Fibroblast of skin of scalp (primary cell): ENCODE measurements around the gene USP20.

Source experiments
- DNase-seq: peaks from one replicate; pipeline ENCODE4 v3.0.0-alpha.2; 2013

USP20 gene

DNA sequence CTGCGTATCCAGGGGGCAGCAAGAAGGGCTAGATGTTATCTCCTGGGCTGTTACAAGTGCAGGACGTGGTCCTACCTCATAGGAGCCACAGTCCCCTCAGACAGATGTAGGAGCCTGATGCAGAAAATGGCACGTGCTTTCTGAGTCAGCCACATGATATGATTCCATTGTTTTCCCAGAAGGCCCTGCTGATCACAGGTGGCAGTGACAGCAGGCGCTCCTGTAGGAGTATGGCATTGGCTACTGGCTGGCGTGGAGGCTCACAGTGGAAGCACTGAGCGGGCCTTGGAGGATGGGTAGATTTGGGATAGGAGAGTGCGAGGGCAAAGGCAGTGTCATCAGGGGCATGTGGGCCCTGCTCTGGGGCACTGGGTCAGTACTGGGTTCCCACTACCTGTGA is 21.9 kb downstream of the USP20 start:
- DNase-seq: no peak

DNA sequence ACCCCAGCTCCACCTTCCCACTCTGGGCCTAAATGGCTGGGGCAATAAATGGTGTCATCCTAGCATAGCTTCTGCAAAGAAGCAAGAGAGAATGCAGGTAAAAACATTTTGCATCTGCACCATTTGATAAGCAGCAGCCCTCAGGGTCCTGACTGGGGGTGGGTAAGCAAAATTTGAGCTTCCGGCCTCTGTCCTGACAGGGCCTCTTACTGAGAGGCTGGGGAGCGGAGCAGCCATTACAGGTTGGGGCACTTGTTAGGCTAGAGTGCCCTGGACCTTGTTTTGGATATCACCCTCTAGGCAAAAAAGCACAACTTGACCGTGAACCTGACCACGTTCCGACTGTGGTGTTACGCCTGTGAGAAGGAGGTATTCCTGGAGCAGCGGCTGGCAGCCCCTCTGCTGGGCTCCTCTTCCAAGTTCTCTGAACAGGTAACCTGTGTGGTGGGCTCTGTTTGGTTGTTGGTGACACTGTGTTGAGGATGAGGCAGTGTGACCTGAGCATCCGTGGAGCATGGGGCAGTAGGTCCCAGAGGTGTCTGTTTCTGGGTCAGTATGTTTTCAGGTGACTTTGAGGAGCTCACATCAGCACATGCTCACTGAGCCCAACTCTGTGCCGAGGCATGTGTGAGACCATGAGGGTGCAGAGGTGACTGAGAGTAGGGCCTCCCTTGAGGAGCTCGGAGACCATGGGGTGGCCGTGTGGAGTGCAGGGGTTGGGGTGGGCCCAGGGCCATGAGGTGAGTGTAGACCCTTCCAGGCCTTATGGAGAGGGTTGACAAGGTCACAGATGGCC is 23.1 kb downstream of the USP20 start:
- no peak for DNase-seq

DNA sequence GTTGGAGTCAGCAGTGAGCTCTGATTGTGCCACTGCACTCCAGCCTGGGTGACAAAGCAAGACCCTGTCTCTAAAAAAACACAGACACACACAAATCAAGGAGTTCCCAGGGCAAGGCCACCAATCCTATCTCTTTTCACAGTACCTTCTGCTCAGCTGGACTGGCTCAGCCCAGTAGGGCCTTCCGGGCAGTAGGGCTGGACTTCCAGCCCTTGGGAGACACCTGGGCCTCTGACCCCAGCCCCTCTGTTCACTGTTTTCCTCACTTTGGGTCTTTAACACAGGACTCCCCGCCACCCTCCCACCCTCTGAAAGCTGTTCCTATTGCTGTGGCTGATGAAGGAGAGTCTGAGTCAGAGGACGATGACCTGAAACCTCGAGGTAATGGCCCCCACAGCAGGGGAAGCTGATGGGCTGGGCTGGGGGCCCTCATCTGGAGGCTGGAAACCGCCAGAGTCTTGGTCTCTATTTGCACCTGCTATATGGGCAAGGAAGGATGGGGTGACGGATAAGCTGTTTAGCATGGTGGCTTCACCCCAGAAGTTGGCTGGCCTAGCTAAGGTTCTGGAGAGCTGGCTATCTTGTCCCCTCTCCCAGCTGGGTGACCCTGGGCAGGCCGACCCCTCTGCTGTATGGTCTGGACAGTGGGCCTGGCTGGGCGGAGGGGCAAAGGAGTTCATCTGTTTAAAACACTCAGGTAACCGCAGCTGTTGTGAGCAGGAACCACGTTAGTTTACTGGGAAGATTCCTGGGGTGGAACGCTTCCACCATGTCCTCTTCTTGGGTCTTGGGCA is 25.6 kb downstream of the USP20 start:
- DNase-seq: no peak

DNA sequence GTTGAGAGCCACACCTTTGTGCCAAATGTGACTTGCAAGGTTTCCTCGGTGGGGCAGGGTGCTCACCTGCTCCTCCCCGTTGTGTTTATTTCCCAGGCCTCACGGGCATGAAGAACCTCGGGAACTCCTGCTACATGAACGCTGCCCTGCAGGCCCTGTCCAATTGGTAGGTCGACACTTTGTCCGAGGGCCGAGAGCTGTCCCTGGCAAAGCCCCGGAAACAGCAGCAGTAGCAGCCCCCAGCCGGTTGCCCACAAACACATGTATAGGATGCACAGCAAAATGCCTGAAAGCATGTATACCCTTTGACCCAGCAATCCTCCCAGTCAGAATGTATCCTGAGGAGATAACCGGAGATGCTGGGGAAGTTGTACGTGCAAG is 26.2 kb downstream of the USP20 start:
- DNase-seq: no peak

DNA sequence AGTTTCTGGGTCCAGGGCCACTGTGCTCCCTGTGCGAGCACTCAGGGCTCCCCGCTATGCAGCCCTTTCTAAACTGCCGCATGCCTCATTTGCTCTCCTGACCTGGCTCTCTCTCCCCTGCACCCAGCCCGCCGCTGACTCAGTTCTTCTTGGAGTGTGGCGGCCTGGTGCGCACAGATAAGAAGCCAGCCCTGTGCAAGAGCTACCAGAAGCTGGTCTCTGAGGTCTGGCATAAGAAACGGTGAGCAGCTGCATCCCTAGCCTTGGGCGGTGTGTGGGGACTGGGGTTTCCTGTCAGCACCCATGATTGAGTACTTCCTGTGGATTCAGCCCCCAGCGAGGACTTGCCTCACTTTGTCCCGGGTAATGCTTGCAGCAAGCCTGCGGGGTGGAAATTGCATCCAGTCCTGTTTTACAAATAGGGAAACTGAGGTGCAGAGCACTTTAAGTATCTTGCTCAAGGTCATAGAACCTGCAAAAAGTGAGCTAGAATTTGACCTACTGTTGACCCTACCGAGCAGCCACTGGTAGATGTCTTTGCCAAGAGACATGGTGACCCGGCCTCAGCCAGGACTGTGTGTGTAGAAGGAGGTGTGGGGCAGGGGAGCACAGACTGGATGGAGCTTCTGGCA is 27.9 kb downstream of the USP20 start:
- DNase-seq: peak; percentile 62

DNA sequence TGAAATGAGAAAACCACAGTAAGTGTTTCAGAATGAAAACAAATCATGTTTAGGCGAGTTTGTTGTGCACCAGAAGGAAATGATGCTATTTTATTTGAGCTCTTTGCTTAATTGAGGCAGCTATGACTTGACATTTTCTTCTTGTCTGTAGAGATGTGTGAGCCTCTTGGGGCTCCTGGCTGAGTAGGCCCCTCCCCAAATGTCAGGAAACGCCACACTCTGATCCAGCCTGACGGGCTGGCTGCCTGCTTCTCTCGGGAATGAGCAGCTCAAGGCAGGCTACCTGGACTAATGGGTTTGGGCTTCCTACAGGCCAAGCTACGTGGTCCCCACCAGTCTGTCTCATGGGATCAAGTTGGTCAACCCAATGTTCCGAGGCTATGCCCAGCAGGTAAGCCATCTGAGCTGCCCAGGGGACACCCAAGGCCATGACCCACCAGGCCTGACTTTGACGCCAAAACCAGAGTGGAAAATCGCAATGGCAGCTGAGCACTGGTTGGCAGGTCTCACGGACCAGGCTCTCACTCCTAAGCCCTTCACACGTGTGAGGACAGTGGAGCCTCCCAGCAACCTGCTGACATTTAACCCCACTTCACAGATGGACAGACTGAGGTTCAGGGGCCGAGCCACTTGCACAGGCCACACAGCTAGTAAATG is 29.9 kb downstream of the USP20 start:
- DNase-seq: no peak

DNA sequence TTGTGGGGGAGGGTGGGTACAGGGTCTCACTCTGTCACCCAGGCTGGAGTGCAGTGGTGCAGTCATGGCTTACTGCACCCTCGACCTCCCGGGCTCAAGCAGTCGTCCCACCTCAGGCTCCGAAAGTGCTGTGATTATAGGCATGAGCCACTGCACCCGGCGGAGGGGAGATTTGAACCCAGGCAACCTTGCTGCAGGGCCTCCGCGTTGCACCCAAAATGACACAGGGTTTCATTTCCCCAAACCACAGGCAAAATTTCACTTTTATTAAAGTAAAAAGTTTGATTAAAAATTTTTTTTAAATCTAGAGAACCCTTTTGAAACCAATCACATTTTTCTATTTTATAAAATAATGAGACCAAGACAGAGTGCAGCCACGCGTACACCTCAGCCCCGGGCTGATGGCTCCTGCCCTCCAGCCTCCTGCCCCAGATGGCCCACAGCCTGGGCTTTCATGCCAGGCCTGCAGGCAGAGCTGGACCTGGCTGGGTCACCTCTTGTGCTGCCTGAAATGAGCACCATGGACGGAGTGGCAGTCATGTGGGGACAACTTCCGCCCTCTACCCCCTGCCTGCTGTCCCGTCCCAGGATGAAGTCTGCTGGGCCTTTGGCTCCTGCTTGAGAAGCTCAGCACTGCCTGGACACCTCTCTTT is 30.5 kb downstream of the USP20 start:
- no peak for DNase-seq

DNA sequence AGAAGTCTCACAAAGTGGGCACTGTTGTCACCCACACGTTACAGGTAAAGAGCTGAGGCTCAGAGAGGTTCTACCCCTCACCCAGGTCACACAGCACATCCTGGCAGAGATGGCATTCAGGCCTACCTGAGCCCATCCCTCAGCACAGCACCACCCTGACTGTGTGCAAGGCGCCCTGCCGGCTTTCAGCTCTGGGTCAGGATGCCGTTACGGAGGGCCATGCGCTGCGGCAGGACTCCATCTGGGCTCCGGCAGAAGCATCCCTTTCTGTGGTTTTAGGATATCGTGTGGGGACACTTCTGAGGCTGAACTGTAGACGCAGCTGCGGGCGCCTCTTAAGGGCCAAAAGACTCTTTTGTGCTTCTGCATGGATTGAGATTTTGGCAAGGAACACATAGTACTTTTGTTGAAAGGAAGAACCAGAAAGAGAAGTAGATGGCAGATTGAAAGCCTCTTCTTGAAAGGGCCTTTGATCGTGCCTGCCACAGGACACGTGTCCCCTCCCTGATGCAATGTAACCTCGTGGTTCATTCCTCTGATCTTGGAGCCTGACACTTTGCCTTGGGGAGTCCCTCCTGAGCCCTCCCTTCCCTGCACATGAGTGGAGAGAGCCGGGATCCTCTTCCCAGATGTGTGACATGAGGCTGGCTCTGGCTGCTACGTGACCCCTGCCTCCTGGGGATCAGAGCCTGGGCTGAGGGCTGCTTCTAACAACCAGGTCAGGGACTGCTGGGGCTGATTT is 31.3 kb downstream of the USP20 start:
- DNase-seq: no peak

DNA sequence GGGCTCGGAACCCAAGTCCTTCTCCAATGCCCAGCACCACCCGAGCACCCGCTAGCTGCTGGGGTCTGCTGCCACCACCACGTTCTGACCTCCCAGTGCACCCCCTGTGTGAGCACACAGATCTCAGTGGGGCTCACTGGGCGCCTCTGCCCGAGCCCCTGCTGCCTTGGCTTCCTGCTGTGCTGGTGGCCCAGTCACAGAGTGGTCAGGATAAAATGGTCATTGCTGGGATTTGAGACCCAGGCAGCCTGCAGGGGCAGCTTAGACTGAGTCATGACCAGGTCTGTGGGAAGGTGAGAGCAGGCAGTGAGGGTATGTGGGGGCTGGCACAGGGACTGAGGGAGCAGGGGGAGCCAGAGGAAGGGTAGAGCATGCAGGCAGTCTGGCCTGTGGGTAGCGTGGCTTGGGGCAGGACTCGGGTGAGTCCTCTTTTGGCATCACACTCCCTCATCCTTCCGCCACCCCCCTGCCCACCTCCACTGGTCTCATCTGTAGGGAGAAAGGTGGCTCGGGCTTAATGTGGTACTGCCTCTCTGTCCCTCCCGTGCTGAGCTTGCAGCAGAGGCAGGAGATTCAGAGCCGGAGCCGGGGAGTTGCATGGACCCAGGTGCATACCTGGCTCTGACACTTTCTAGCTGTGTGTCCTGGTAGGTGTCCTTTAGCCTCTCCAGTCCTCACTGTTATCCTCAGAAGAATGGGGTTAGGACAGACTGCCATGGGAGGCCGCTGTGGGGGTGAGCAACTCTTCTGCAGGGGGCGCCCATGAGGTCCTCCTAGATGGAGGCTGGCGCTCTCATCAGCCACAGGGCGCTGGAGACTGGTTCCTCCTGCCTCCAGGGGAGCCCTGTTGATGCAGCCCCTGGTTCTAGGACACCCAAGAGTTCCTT is 32.1 kb downstream of the USP20 start:
- DNase-seq: no peak

DNA sequence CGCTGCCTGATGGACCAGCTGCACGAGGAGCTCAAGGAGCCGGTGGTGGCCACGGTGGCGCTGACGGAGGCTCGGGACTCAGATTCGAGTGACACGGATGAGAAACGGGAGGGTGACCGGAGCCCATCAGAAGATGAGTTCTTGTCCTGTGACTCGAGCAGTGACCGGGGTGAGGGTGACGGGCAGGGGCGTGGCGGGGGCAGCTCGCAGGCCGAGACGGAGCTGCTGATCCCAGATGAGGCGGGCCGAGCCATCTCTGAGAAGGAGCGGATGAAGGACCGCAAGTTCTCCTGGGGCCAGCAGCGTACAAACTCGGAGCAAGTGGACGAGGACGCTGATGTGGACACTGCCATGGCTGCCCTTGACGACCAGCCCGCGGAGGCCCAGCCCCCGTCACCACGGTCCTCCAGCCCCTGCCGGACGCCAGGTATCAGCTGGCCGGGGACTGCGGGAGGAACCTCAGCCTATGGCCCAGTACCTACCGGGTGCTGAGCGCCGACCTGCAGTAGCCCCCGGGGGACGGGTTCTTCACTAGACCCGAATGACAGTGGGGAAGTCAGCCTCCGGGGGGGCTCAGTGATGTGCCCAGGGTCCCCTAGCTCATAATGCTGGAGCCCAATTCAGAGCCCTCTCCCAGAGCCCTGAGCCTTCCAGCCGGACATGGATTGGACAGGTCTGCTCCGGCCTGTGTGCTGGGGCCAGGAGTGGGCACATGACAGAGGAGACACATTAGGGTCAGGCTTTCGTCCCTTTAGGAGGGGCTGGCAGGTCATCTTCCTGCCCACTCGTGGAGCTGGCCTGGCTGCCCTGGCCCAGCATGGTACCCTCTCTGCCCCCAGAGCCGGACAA is 33.0 kb downstream of the USP20 start:
- DNase-seq: no peak

DNA sequence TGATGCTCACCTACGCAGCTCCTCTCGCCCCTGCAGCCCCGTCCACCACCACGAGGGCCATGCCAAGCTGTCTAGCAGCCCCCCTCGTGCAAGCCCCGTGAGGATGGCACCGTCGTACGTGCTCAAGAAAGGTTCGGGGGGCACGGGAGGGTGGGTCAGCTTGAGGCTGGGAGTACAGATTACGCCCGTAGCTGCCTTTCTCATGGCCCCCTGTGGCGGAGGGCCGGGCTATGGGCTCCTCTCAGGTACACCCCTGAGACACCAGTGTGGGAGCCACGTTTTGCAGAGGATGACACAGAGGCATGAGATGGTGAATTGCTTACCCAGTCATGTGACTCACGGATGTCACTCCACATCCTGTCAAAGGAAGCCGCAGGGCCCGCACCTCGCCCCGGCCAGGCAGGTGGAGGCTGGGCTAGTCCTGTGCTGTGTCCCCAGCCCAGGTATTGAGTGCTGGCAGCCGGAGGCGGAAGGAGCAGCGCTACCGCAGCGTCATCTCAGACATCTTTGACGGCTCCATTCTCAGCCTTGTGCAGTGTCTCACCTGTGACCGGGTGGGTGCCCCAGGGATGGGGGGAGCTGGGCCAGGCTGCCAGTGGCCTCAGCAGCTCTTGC is 33.7 kb downstream of the USP20 start:
- DNase-seq: no peak

DNA sequence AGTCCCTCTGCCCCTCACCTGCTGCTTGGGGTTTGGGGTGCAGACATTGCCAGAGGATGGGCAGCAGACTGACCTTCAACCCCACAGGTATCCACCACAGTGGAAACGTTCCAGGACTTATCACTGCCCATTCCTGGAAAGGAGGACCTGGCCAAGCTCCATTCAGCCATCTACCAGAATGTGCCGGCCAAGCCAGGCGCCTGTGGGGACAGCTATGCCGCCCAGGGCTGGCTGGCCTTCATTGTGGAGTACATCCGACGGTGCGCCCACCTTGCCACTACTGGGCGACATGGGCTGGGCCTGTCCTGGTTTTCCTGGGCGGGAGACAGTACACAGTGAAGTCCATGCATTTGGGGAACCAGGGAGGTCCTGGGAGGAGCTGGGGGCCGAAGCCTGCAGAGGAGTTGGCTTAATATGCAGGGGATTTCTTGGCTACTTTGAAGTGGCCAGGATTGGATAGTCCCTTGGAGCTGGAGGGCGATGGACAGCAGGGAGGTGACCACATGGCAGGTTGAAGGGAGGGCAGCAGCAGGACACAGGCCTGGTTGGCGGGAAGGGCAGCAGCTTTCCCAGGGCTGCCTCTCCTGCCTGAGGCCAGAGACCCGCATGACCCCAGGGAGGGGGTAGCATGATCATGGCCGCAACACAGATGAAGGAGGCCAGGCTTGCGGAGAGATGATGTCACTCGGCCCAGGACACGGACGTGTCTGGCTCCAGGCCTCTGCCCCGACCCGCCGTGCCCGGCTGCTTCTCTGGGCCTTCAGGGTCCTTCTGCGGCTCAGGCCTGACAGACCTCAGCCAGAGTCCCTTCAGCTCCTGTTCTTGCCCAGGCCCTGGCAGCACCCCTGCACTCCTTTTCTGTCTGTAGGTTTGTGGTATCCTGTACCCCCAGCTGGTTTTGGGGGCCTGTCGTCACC is 34.6 kb downstream of the USP20 start:
- DNase-seq: no peak

DNA sequence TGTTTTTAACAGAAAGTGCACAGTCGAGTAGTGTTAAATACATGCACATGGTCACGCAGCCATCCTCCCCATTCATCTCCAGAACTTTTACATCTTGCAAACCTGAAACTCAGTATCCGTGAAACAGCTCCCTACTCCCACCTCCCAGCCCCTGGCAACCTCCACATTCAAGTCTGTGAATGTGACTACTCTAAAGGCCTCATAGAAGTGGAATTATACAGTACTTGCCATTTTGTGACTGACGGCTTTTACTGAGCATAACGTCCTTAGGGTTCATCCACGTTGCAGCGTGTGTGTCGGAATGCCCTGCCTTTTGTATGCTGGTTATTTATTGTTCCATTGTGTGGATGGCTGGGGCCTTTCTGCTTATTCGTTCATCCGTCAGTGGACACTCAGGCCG is 35.8 kb downstream of the USP20 start:
- no peak for DNase-seq

DNA sequence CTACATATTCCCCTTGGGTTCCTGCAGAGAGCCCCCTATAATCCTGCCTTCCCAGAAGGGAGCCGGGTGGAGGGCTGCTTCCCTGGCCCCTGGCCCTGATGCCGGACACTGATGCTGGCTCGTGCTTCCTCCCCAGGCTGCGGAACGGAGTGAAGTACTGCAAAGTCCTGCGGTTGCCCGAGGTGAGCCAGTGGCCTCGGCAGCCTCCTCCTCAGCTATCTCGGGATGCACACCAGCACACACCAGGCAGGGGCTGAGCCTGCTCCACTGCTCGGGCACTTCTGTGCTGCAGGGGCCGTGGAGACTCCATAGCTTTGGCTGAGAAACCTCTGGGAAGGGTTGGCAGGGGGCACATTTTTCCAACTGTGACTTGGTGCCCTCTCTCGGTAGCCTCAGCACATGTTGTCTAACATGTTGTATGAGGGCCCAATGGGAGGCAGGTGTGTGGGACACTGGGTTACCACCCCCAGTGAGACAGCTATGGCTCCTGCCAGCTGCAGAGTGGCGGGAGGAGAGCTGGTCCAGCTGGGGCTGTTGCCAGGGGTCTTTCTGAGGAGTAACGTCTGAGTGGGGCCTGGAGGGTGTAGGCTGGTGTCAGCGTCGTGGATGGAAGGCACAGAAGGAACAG is 38.4 kb downstream of the USP20 start:
- no peak for DNase-seq

DNA sequence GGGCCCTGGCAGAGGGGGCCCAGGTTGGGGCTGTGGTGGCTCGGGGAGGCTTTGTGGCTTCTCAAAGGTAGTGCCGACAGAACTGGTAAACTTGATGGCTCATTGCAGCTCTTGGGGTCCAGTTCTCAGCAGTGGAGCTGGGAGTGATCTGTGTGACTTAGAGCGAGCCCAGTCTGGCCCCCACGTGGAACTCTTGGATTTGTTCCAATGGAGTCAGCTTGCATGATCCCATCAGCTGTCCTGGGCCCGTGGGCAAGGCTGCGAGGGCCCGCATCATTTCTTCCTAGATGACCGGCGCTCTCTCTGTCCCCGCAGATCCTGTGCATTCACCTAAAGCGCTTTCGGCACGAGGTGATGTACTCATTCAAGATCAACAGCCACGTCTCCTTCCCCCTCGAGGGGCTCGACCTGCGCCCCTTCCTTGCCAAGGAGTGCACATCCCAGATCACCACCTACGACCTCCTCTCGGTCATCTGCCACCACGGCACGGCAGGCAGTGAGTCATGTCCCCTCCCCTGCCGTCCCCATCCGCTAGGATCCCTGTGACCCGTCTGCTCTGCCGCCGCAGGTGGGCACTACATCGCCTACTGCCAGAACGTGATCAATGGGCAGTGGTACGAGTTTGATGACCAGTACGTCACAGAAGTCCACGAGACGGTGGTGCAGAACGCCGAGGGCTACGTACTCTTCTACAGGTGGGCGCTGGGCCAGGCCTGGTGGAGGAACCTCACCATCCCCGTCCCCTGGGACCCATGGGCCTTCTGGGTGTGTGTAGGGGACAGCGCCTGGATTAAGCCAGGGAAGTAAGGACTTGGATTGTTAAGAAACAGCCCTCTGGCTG is 39.2 kb downstream of the USP20 start:
- DNase-seq: no peak

DNA sequence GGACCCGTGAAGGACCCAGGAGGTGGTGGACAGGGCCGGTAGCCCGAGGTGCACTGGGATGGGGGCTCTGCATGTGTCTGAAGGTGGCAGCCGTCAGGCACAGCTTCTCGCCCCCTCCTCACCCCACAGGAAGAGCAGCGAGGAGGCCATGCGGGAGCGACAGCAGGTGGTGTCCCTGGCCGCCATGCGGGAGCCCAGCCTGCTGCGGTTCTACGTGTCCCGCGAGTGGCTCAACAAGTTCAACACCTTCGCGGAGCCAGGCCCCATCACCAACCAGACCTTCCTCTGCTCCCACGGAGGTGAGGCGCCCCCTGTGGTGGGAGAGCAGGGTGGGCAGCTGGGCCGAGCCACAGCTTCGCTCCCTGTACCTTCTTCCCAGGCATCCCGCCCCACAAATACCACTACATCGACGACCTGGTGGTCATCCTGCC is 39.9 kb downstream of the USP20 start:
- DNase-seq: no peak
